Fibroblast of villous mesenchyme (primary cell): ENCODE results near the gene METTL4. TPM values are rescaled to one million over a fixed set of nuclear protein-coding genes. Genes with fewer than 3 reads are reported as not detected.
"Not testable (repeated sequence)": the region's sequence is repeated elsewhere in the genome, so short reads cannot be mapped to it uniquely, and the experiment has no call there.

ENCODE experiments used
- DNase-seq: peaks from one replicate; pipeline ENCODE4 v3.0.0-alpha.2; 2010; ENCODE audit warnings: low read depth
- H3K4me3 ChIP-seq: 2 replicates; pipeline ENCODE4 v1.5.1; 2011; ENCODE audit warnings: low read depth, mild to moderate bottlenecking, low read length
- CTCF ChIP-seq: IDR thresholded peaks from 2 replicates; pipeline ENCODE4 v1.5.1; 2012; ENCODE audit warnings: low read depth, mild to moderate bottlenecking, low read length; ENCODE audit not compliant: insufficient read depth
- total RNA-seq: library from RNA; depleted of rRNA; stranded (reverse); fragments of >200 nt; gene quantifications from 2 replicates; pipeline ENCODE4 v1.2.3, GENCODE V29; 2012

Gene METTL4
- total RNA-seq, 1 donor: 15.1 TPM

- DNase-seq: no peak
- no peak for TF ChIP-seq CTCF
- H3K4me3 ChIP-seq: no peak overlapping the region
Measured at GRCh38 chr18:2532797-2533196, 38.5 kb downstream of the METTL4 start.

GRCh38 chr18:2531751-2532150, 39.6 kb downstream of the METTL4 start:
- no peak overlapping the region for H3K4me3 ChIP-seq
- DNase-seq: no peak
- no peak for TF ChIP-seq CTCF

DNA sequence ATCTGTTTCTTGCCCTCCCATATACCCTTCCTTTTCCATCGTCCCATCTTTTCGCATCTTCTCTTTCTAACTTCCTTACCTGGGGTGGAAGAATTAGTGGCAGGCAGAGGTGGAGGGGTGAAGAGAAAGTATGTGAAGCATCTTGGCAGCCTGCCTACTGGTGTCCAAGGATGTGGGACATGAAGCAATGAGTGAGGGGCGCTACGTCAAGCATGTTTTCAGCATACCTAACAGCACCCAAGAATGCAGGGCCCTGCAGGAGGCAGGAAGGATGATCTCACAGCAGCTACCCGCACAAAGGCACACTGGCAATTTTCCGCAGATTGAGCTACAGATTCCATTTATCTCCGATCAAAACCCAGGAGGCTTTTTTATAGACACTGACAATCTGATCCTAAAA, 42.2 kb downstream of the METTL4 start:
- no peak for DNase-seq
- no peak for TF ChIP-seq CTCF
- no peak overlapping the region for H3K4me3 ChIP-seq

- no peak for TF ChIP-seq CTCF
- H3K4me3 ChIP-seq: no peak overlapping the region
- no peak for DNase-seq
Measured at GRCh38 chr18:2526329-2526728, 45.0 kb downstream of the METTL4 start.

DNA sequence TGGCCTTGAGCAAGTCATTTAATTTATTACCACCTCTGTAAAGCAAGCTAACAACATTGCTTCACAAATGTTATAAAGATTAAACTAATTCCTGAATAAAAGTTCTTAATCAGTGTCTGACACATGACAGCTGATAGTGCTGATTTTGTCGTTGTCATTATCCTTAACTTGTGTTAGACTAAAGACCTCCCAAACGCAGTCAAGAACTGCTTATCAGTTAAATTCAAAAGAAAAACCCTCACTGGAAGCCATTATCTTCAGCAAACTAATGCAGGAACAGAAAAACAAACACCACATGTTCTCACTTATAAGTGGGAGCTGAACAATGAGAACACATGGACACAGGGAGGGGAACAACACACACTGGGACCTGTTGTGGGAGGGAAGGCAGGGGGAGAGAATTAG, 46.5 kb downstream of the METTL4 start:
- DNase-seq, H3K4me3 ChIP-seq: not testable (repeated sequence)

GRCh38 chr18:2522112-2522511, 49.2 kb downstream of the METTL4 start:
- no peak overlapping the region for H3K4me3 ChIP-seq
- TF ChIP-seq CTCF: no peak
- DNase-seq: no peak

DNA sequence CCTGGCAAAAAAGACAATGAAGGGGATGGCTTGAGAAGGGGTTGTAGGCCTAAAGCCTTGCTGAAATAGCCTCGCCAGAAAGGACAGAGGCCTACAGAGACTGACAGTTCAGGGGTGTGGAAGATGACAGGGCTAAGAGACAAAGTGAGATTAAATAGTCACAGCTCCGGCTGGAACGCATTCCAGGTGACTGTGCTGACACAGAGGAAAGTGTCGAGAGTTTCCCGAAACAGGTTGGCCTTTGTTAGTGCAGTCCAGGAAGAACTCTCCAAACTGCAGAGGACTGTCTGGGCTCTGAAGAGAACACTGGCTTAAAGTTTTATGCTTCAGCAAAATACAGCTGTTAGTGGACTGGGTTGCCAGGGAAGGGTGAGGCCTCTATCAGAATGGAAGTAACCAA, 52.8 kb downstream of the METTL4 start:
- DNase-seq: no peak
- no peak for TF ChIP-seq CTCF
- H3K4me3 ChIP-seq: no peak overlapping the region
